LNCAP (cell line): Measurements from ENCODE around the gene MS4A3.

ENCODE experiments used
- TF ChIP-seq, protein P1 (sequence below): fragments of 450-650 bp; IDR thresholded peaks from 2 replicates; pipeline ENCODE4 v1.5.1; 2017; ENCODE audit warnings: mild to moderate bottlenecking

MS4A3 gene

DNA sequence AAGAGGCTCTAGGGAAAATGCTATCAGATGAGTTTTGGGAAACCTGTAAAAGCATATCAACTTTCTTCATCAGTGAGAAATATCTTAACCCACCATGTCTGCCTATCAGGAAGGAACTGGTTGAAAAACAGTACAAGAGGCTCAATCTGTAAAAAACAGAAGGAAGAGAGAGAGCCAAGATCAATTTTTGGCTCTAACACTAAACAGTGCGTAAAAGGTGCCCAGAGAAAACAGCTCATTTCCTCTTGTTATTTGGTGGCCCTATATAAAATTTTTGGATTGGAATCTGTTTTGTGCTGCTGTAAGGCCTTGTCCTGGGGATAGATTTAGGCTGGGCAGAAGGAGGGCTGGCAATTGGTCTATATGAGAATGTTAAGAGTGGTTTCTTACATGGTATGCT is 44.1 kb downstream of the MS4A3 start:
- TF ChIP-seq, protein P1, sequence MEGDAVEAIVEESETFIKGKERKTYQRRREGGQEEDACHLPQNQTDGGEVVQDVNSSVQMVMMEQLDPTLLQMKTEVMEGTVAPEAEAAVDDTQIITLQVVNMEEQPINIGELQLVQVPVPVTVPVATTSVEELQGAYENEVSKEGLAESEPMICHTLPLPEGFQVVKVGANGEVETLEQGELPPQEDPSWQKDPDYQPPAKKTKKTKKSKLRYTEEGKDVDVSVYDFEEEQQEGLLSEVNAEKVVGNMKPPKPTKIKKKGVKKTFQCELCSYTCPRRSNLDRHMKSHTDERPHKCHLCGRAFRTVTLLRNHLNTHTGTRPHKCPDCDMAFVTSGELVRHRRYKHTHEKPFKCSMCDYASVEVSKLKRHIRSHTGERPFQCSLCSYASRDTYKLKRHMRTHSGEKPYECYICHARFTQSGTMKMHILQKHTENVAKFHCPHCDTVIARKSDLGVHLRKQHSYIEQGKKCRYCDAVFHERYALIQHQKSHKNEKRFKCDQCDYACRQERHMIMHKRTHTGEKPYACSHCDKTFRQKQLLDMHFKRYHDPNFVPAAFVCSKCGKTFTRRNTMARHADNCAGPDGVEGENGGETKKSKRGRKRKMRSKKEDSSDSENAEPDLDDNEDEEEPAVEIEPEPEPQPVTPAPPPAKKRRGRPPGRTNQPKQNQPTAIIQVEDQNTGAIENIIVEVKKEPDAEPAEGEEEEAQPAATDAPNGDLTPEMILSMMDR, result no peak

DNA sequence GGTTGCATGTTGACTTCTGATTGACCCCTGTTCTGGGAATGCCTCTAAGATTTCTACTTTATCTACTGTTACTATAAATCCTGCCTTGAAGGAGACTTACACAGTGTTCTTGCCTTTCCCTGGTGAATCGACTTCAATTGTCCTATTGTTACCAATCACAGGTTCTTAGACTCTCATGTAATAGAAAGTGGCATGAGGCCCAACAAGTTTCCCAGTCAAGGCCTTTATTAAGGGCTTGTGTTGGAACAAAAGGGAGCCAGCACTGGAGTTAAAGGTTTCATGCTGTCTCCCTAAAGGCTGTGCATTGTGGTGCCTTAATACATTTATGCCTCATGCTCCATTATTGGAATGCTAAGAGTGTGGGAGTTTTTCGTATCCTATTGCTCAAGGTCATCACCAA is 55.3 kb downstream of the MS4A3 start:
- TF ChIP-seq, protein P1, result no peak

DNA sequence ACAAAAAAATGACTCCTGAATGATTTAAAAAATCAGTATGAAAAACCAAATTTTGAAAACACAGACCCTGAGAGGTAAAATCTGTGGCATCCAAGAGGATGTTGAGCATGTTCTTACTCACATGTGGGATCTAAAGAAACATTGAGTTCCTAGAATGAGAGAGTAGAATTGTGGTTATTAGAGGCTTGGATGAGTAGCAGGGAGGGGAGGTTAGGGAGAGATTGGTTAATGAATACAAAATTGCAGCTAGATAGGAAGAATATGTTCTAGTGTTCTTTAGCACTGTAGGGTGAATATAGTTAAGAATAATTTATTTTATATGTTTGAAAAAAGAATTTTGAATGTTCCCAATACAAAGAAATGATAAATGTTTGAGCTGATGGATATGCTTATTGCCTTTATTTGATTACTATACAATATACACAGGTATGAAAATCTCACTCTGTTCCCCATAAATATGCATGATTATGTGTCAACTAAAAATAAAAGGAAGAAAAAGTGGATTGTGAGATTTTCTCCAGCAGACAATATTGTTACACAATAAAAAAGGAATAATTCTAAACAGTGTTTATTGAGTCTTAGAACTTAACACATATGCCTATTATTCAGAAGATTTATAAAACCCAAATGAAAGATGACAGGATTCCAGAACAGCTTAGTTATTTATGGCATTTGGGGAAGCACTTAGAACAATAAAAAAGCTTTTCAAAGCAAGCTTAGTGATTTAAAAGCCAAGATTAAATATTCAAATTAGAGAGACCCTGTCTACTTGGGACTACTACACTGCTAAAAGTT is 60.7 kb downstream of the MS4A3 start:
- TF ChIP-seq, protein P1, result no peak

DNA sequence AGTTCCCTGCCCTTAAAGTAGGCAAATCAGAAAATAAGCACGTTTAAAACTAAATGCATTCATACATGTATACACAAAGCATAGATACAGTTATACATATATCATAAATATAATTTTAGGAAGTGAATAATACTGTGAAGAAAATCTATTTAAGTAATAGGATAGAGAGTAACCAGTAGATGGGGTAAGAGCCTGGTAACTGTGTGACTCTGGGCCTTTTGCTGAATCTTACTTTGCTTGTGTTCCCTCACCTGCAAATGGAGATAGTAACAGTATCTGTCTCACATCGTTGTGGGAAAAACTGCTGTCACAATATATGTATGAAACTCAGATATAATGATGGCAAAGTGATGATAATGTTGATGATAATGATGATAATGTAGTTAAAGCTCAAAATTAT is 61.9 kb downstream of the MS4A3 start:
- TF ChIP-seq, protein P1, result no peak

DNA sequence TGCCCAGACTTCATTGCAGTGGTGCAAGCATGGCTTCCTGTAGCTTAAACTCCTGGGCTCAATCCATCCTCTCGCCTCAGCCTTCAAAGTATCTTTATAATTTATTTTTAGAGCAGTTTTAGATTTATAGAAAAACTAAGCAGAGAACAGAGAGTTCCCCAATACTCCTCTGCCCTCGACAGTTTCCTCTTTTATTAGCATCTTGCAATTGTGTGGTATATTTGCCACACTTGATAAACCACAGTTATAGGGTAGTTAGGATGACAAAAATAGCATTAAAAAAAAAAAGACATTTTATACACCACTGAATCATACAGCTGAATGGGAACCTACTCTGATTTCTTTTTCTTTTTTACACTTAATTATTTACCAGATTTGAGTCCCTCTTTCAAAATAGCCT is 63.2 kb downstream of the MS4A3 start:
- TF ChIP-seq, protein P1, result no peak
